Measurements from ENCODE around the gene FKRP.

The FKRP gene

DNA sequence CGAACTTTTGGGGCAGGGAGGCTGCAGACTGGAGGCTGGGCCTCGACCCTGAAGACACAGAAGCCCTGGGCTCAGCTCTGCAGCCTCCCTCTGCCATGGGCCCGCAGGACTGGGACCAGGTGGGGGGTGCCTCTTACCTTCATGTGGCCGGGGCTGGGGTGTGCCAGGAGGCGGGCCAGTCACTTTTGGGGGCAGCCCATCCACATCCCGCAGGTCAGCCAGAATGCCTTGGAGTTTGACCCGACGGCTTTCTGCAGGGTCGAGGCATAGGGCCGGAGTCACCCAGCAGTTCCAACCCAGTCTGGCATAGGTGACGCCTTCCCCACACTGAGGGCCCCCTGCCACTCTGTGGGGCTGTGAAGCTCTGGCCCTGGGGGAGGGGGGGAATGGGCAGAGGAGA lies 18.1 kb upstream of the FKRP start:
- TF ChIP-seq, protein P1, sequence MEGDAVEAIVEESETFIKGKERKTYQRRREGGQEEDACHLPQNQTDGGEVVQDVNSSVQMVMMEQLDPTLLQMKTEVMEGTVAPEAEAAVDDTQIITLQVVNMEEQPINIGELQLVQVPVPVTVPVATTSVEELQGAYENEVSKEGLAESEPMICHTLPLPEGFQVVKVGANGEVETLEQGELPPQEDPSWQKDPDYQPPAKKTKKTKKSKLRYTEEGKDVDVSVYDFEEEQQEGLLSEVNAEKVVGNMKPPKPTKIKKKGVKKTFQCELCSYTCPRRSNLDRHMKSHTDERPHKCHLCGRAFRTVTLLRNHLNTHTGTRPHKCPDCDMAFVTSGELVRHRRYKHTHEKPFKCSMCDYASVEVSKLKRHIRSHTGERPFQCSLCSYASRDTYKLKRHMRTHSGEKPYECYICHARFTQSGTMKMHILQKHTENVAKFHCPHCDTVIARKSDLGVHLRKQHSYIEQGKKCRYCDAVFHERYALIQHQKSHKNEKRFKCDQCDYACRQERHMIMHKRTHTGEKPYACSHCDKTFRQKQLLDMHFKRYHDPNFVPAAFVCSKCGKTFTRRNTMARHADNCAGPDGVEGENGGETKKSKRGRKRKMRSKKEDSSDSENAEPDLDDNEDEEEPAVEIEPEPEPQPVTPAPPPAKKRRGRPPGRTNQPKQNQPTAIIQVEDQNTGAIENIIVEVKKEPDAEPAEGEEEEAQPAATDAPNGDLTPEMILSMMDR (IDR thresholded peaks at IDR 0.05; ENCODE audit: borderline replicate concordance, control extremely low read depth, extremely low read depth, insufficient read depth, missing control alignments): no peak
- no peak for DNase-seq (ENCODE audit: low spot score)
- in situ Hi-C loops (cut with MboI; ENCODE audit: low sequenced_read_pairs, unreplicated experiment): no loop called here

DNA sequence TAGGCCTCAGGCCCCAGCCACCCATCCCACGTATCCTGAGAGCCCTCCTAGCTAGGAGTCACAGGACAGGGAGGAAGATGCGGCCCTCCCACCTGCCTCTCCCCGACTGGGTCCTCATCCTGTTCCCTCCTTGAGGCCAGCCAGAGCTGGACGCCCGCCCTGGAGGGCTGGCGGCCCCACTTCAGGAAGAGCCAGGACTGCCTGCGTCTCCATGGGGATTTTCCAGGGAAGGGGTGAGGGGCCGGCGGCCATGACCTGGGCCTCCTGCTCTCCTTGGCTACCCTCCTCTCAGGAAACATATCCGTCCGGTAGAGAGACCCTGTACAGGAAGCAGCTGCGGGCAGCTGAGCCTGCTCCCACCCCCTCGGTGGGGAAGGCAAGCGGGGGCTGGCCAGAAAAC lies 17.6 kb upstream of the FKRP start:
- TF ChIP-seq, protein P1 (IDR thresholded peaks at IDR 0.05; ENCODE audit: borderline replicate concordance, control extremely low read depth, extremely low read depth, insufficient read depth, missing control alignments): no peak
- in situ Hi-C loops (cut with MboI; ENCODE audit: low sequenced_read_pairs, unreplicated experiment): no loop called here
- DNase-seq (ENCODE audit: low spot score): no peak

DNA sequence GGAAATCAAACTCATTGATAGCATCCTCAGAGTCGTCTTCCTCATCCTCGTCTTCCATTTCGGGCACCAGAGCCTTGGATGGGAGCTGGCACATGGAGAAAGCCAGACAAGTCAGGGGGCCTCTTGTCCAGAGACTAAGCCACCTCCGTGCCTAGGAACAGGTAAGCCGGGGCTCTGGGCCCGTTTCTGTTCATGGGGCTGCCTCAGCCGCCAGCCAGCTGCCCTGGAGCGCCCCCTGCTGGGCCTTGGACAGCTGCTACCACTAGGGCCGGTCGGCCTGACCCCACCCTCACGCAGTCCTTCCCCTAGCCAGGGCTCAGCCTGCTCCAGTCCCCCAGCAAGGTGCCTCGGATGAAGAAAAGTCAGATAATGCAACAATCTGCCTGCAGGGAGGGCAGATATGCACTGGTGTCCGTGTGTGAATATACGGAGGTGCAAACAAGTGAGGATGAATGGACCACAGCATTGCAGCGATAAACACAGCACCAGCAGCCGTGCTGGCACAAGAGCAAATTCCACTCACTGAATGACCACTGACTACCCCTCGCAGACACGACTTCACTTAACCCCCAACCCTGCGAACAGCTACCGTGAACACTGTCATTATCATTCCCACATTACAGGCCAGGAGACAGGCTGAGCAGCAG lies 17.0 kb upstream of the FKRP start:
- TF ChIP-seq, protein P1 (IDR thresholded peaks at IDR 0.05; ENCODE audit: borderline replicate concordance, control extremely low read depth, extremely low read depth, insufficient read depth, missing control alignments): peak; percentile 94
- peak; percentile 93 for DNase-seq (ENCODE audit: low spot score)
- in situ Hi-C loops (cut with MboI; ENCODE audit: low sequenced_read_pairs, unreplicated experiment): no loop called here

DNA sequence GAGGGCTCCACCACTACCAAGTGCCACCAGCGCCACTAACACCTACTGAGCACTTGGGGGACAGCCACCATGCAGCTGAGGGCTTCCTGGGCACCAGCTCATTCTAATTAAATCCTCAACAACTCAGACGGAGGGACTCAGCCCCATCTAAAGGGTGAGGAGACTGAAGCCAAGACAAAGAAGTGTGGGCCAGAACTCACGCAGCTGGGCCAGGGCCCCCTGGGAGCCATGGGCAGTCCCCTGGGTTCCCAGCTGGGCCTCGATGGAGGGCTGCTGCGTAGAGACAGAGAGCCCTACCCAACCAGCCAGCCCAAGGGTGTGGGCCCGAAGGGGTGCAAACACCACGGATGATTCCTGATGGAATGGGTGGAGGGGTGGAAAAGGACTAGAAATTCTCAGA lies 16.2 kb upstream of the FKRP start:
- TF ChIP-seq, protein P1 (IDR thresholded peaks at IDR 0.05; ENCODE audit: borderline replicate concordance, control extremely low read depth, extremely low read depth, insufficient read depth, missing control alignments): no peak
- DNase-seq (ENCODE audit: low spot score): no peak
- in situ Hi-C loops (cut with MboI; ENCODE audit: low sequenced_read_pairs, unreplicated experiment): no loop called here

DNA sequence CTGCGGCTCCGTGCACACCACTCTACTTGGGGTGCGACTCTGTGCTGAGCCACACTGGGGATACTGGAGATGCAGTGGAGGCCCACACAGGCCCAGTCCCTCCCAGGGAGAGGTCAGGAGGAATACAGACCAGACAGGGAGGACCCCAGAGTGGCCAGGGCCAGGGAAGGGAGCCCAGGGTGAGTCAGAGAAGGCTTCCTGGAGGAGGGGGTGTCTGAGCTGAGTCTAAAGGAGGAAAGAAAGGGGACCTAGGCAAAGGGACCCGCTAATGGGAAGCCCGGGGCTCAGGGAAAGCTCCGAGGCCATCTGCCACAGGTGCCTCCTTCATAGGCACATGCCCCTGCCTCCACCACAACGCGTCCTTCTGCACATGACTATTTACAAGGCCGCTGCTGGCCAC lies 15.7 kb upstream of the FKRP start:
- TF ChIP-seq, protein P1 (IDR thresholded peaks at IDR 0.05; ENCODE audit: borderline replicate concordance, control extremely low read depth, extremely low read depth, insufficient read depth, missing control alignments): no peak
- no peak for DNase-seq (ENCODE audit: low spot score)
- in situ Hi-C loops (cut with MboI; ENCODE audit: low sequenced_read_pairs, unreplicated experiment): no loop called here

DNA sequence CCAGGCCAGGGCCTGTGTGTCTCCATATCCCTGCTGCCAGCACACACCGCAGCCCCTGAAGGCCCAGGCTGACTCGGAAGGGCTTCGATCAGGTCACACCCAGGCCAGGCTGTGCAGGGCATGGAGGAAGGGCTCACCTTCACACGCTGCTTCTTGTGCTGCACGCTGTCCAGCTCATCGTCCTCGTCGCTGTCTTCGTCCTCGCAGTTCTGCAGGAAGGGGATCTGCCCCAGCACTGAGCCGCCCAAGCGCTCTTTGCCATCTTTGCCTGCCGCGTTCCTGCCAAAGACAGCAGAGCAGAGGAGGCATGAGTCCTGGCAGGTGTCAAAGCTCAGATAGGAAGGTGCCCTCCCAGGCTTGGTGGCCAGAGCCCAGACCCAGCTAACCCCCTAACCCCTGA lies 15.3 kb upstream of the FKRP start:
- DNase-seq (ENCODE audit: low spot score): no peak
- TF ChIP-seq, protein P1 (IDR thresholded peaks at IDR 0.05; ENCODE audit: borderline replicate concordance, control extremely low read depth, extremely low read depth, insufficient read depth, missing control alignments): no peak
- in situ Hi-C loops (cut with MboI; ENCODE audit: low sequenced_read_pairs, unreplicated experiment): no loop called here

Data from GM13976 (cell line).